Measurements from ENCODE around the gene LRRN4.

GRCh38 chr20:6041808-6042265 lies 12.0 kb downstream of the LRRN4 start:
- TF ChIP-seq, protein P1, sequence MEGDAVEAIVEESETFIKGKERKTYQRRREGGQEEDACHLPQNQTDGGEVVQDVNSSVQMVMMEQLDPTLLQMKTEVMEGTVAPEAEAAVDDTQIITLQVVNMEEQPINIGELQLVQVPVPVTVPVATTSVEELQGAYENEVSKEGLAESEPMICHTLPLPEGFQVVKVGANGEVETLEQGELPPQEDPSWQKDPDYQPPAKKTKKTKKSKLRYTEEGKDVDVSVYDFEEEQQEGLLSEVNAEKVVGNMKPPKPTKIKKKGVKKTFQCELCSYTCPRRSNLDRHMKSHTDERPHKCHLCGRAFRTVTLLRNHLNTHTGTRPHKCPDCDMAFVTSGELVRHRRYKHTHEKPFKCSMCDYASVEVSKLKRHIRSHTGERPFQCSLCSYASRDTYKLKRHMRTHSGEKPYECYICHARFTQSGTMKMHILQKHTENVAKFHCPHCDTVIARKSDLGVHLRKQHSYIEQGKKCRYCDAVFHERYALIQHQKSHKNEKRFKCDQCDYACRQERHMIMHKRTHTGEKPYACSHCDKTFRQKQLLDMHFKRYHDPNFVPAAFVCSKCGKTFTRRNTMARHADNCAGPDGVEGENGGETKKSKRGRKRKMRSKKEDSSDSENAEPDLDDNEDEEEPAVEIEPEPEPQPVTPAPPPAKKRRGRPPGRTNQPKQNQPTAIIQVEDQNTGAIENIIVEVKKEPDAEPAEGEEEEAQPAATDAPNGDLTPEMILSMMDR (IDR thresholded peaks at IDR 0.05): no peak
- no peak for TF ChIP-seq POLR2AphosphoS5 (IDR thresholded peaks at IDR 0.05)
